Measurements from ENCODE around the gene RNF144A. TPM values are rescaled to one million over a fixed set of nuclear protein-coding genes. Genes with fewer than 3 reads are reported as not detected.

Gene RNF144A
- total and polyA plus RNA-seq, 2 experiments from 2014 or later: 2.8 to 14.7 TPM

DNA sequence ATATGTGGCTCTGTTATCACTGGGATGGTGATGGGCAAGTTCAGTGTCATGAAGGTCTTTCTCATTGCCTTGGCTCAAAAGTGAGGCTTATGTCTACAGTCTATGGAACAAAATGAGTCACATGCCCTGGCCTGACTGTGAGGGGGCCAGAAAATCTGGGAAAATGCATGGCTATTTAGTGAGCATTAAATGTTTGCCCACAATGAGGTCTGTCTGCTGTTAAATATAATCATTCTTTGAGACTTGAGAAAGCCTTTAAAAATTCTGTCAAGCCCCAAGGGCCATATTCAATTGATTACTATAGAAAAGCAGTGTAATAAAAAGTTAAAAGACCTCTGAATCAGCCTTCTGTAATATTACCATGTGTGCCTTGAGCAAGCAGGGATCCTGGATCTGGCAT lies 5.5 kb upstream of the RNF144A start (continued):
- TF ChIP-seq ZNF331 (CRISPR knock-in tag; IDR thresholded peaks at IDR 0.05; ENCODE audit: low read depth) (no peak), POLR2AphosphoS5 (IDR thresholded peaks at IDR 0.05; ENCODE audit: low read depth) (no peak), EZH2phosphoT487 (IDR thresholded peaks at IDR 0.05; ENCODE audit: unreplicated experiment) (no peak), EZH2 (IDR thresholded peaks at IDR 0.05; ENCODE audit: low read depth, unreplicated experiment) (no peak), ZNF114 (CRISPR knock-in tag; IDR thresholded peaks at IDR 0.05) (no peak), STAT1 (IDR thresholded peaks at IDR 0.05; ENCODE audit: unreplicated experiment) (no peak), CREB1 (CRISPR knock-in tag; IDR thresholded peaks at IDR 0.05; ENCODE audit: low read depth) (no peak), NANOG (IDR thresholded peaks at IDR 0.05; ENCODE audit: borderline replicate concordance) (no peak)
- TF ChIP-seq, protein P1, sequence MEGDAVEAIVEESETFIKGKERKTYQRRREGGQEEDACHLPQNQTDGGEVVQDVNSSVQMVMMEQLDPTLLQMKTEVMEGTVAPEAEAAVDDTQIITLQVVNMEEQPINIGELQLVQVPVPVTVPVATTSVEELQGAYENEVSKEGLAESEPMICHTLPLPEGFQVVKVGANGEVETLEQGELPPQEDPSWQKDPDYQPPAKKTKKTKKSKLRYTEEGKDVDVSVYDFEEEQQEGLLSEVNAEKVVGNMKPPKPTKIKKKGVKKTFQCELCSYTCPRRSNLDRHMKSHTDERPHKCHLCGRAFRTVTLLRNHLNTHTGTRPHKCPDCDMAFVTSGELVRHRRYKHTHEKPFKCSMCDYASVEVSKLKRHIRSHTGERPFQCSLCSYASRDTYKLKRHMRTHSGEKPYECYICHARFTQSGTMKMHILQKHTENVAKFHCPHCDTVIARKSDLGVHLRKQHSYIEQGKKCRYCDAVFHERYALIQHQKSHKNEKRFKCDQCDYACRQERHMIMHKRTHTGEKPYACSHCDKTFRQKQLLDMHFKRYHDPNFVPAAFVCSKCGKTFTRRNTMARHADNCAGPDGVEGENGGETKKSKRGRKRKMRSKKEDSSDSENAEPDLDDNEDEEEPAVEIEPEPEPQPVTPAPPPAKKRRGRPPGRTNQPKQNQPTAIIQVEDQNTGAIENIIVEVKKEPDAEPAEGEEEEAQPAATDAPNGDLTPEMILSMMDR (conservative IDR thresholded peaks at IDR 0.05; ENCODE audit: low read depth in 2 of 2): no peak
- TF ChIP-seq, protein P2, sequence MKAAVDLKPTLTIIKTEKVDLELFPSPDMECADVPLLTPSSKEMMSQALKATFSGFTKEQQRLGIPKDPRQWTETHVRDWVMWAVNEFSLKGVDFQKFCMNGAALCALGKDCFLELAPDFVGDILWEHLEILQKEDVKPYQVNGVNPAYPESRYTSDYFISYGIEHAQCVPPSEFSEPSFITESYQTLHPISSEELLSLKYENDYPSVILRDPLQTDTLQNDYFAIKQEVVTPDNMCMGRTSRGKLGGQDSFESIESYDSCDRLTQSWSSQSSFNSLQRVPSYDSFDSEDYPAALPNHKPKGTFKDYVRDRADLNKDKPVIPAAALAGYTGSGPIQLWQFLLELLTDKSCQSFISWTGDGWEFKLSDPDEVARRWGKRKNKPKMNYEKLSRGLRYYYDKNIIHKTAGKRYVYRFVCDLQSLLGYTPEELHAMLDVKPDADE (IDR thresholded peaks at IDR 0.05): no peak
- TF ChIP-seq, protein P3, sequence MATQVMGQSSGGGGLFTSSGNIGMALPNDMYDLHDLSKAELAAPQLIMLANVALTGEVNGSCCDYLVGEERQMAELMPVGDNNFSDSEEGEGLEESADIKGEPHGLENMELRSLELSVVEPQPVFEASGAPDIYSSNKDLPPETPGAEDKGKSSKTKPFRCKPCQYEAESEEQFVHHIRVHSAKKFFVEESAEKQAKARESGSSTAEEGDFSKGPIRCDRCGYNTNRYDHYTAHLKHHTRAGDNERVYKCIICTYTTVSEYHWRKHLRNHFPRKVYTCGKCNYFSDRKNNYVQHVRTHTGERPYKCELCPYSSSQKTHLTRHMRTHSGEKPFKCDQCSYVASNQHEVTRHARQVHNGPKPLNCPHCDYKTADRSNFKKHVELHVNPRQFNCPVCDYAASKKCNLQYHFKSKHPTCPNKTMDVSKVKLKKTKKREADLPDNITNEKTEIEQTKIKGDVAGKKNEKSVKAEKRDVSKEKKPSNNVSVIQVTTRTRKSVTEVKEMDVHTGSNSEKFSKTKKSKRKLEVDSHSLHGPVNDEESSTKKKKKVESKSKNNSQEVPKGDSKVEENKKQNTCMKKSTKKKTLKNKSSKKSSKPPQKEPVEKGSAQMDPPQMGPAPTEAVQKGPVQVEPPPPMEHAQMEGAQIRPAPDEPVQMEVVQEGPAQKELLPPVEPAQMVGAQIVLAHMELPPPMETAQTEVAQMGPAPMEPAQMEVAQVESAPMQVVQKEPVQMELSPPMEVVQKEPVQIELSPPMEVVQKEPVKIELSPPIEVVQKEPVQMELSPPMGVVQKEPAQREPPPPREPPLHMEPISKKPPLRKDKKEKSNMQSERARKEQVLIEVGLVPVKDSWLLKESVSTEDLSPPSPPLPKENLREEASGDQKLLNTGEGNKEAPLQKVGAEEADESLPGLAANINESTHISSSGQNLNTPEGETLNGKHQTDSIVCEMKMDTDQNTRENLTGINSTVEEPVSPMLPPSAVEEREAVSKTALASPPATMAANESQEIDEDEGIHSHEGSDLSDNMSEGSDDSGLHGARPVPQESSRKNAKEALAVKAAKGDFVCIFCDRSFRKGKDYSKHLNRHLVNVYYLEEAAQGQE (IDR thresholded peaks at IDR 0.05; ENCODE audit: unreplicated experiment): no peak

DNA sequence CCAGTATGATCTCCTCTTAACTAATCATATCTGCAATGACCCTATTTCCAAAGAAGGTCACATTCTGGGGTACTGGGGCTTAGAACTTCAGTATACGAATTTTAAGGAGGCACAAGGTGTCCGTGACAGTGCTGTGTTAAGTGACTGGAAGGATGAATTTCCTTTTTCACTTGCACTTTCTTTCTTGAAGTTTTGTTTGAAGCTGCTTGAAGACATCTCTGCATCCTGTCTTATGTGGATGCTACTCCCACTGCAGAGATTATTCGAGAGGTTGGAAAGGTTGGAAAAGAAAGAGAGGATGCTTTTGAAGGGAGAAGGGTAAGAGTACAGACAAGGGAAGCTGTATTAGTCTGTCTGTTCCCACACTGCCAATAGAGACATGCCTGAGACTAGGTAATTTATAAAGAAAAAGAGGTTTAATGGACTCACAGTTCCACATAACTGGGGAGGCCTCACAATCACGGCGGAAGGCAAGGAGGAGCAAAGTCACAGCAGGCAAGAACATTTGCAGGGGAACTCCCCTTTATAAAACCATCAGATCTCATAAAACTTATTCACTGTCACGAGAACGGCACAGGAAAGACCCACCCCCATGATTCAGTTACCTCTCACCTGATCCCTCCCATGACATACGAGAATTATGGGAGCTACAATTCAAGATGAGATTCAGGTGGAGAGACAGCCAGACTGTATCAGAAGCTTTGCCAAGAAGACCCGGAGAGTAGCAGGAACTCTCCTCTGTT lies 3.6 kb upstream of the RNF144A start:
- no peak overlapping the region for H3K27ac Mint-ChIP-seq
- Histone ChIP-seq H3K9me2 (ENCODE audit: insufficient read depth) (no peaks in the 10 kb centered on the region), H2AFZ (no peak overlapping the region), H3K4me1 (ENCODE audit: insufficient read depth) (peaks cover 8% of the 10 kb centered on the region), H3K4me2 (no peak overlapping the region), H3K79me2 (replicated peaks; ENCODE audit: insufficient read depth) (no peaks in the 10 kb centered on the region), H4K20me1 (replicated peaks; ENCODE audit: insufficient read depth) (no peaks in the 10 kb centered on the region), H3K36me3 (ENCODE audit: insufficient read depth) (no peaks in the 10 kb centered on the region), H3K4me3 (no peak overlapping the region), H3K27me3 (ENCODE audit: insufficient read depth) (peaks cover 20% of the 10 kb centered on the region), H3F3A (replicated peaks; ENCODE audit: low read depth) (no peaks in the 10 kb centered on the region), H3K27ac (ENCODE audit: low read depth) (no peak overlapping the region)
- peaks cover 13% of the 10 kb centered on the region for H3K4me1 Mint-ChIP-seq
- no peak overlapping the region for H3K4me3 Mint-ChIP-seq
- H3K9me3 Mint-ChIP-seq: no peaks in the 10 kb centered on the region; the same call in 2 of the 3 replicates
- ATAC-seq: no peak
- H3K27me3 Mint-ChIP-seq (ENCODE audit: insufficient read depth, low read depth, poor library complexity): peaks cover 6% of the 10 kb centered on the region
- DNase-seq (ENCODE audit: low spot score): no peak
- no peaks in the 10 kb centered on the region for H3K36me3 Mint-ChIP-seq (ENCODE audit: low read depth)
- TF ChIP-seq, protein P4, sequence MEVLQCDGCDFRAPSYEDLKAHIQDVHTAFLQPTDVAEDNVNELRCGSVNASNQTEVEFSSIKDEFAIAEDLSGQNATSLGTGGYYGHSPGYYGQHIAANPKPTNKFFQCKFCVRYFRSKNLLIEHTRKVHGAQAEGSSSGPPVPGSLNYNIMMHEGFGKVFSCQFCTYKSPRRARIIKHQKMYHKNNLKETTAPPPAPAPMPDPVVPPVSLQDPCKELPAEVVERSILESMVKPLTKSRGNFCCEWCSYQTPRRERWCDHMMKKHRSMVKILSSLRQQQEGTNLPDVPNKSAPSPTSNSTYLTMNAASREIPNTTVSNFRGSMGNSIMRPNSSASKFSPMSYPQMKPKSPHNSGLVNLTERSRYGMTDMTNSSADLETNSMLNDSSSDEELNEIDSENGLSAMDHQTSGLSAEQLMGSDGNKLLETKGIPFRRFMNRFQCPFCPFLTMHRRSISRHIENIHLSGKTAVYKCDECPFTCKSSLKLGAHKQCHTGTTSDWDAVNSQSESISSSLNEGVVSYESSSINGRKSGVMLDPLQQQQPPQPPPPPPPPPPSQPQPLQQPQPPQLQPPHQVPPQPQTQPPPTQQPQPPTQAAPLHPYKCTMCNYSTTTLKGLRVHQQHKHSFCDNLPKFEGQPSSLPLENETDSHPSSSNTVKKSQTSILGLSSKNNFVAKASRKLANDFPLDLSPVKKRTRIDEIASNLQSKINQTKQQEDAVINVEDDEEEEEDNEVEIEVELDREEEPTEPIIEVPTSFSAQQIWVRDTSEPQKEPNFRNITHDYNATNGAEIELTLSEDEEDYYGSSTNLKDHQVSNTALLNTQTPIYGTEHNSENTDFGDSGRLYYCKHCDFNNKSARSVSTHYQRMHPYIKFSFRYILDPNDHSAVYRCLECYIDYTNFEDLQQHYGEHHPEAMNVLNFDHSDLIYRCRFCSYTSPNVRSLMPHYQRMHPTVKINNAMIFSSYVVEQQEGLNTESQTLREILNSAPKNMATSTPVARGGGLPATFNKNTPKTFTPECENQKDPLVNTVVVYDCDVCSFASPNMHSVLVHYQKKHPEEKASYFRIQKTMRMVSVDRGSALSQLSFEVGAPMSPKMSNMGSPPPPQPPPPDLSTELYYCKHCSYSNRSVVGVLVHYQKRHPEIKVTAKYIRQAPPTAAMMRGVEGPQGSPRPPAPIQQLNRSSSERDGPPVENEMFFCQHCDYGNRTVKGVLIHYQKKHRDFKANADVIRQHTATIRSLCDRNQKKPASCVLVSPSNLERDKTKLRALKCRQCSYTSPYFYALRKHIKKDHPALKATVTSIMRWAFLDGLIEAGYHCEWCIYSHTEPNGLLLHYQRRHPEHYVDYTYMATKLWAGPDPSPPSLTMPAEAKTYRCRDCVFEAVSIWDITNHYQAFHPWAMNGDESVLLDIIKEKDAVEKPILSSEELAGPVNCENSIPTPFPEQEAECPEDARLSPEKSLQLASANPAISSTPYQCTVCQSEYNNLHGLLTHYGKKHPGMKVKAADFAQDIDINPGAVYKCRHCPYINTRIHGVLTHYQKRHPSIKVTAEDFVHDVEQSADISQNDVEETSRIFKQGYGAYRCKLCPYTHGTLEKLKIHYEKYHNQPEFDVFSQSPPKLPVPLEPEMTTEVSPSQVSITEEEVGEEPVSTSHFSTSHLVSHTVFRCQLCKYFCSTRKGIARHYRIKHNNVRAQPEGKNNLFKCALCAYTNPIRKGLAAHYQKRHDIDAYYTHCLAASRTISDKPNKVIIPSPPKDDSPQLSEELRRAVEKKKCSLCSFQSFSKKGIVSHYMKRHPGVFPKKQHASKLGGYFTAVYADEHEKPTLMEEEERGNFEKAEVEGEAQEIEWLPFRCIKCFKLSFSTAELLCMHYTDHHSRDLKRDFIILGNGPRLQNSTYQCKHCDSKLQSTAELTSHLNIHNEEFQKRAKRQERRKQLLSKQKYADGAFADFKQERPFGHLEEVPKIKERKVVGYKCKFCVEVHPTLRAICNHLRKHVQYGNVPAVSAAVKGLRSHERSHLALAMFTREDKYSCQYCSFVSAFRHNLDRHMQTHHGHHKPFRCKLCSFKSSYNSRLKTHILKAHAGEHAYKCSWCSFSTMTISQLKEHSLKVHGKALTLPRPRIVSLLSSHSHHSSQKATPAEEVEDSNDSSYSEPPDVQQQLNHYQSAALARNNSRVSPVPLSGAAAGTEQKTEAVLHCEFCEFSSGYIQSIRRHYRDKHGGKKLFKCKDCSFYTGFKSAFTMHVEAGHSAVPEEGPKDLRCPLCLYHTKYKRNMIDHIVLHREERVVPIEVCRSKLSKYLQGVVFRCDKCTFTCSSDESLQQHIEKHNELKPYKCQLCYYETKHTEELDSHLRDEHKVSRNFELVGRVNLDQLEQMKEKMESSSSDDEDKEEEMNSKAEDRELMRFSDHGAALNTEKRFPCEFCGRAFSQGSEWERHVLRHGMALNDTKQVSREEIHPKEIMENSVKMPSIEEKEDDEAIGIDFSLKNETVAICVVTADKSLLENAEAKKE (CRISPR knock-in tag; IDR thresholded peaks at IDR 0.05): no peak
